Tibial artery (tissue), 4 donors: ENCODE data around the gene TMEM31.

Source experiments
- DNase-seq, 2 donors: peaks; one replicate each; pipeline ENCODE4 v3.0.0-alpha.2; 2019
- H3K27ac ChIP-seq, 2 donors: fragments of 200-600 bp; sonication (generic) in 1 of 2; 1 replicate in 1 of 2; 2 replicates in 1 of 2; pipeline ENCODE4 v1.5.1; 2018 to 2019; ENCODE audit warnings: mild to moderate bottlenecking in 1 of 2
- H3K27me3 ChIP-seq, 2 donors: fragments of 200-600 bp; sonication (generic) in 1 of 2; one replicate each; pipeline versions ENCODE4 v1.5.1 to v1.6.0; 2016 to 2019
- H3K36me3 ChIP-seq, 3 donors: fragments of 200-600 bp; sonication (generic) in 2 of 3; one replicate each; pipeline ENCODE4 v1.5.1; 2016 to 2019; ENCODE audit warnings: mild to moderate bottlenecking in 2 of 3
- H3K4me1 ChIP-seq, 4 donors: fragments of 200-600 bp; sonication (generic) in 2 of 4; 1 replicate in 3 of 4; 2 replicates in 1 of 4; pipeline ENCODE4 v1.5.1; 2016 to 2019
- H3K4me3 ChIP-seq, 2 donors: fragments of 200-600 bp; sonication (generic) in 1 of 2; 1 replicate in 1 of 2; 2 replicates in 1 of 2; pipeline ENCODE4 v1.5.1; 2018 to 2019; ENCODE audit warnings: mild to moderate bottlenecking in 2 of 2
- H3K9me3 ChIP-seq, 3 donors: fragments of 200-600 bp; sonication (generic) in 1 of 3; one replicate each; pipeline ENCODE4 v1.5.1; 2016 to 2019
- intact Hi-C: fragments of 100-400 bp; cut with DNase I; formaldehyde crosslinking; loops from one replicate; pipeline ENCODE4 v1.15.0; 2023; ENCODE audit warnings: low total_unique reads
- TF ChIP-seq, protein P1 (sequence below), 2 experiments: fragments of 200-600 bp in 1 of 2; fragments of 450-650 bp in 1 of 2; IDR thresholded peaks; one replicate each; pipeline ENCODE4 v1.5.1; 2017 to 2019; ENCODE audit warnings: antibody characterized with exemption in 2 of 2, mild to moderate bottlenecking in 1 of 2, moderate library complexity in 1 of 2

TMEM31 gene

DNA sequence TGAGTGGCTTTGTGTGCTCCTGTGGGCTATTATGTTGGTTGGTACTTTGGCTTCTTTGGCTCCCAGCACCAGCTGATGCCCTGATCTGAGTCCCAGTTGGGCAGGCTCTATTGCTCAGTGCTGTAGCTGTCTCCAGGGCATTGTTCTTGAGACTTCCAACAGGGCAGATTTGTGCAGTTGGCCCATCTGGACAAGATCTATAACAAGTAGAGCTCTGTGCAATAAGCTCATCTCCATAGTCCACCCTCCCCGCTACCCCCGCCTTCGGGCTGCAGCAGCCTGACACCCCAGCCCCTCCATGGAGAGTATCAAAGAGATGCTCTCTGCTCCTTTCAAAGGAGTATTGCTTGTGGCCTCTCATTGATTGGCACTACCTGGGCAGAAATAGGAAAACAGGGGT is 5.8 kb upstream of the TMEM31 start:
- H3K27me3 ChIP-seq: no peaks in the 10 kb centered on the region
- H3K36me3 ChIP-seq: no peaks in the 10 kb centered on the region
- no peak overlapping the region for H3K27ac ChIP-seq
- no peaks in the 10 kb centered on the region for H3K4me1 ChIP-seq
- TF ChIP-seq, protein P1, sequence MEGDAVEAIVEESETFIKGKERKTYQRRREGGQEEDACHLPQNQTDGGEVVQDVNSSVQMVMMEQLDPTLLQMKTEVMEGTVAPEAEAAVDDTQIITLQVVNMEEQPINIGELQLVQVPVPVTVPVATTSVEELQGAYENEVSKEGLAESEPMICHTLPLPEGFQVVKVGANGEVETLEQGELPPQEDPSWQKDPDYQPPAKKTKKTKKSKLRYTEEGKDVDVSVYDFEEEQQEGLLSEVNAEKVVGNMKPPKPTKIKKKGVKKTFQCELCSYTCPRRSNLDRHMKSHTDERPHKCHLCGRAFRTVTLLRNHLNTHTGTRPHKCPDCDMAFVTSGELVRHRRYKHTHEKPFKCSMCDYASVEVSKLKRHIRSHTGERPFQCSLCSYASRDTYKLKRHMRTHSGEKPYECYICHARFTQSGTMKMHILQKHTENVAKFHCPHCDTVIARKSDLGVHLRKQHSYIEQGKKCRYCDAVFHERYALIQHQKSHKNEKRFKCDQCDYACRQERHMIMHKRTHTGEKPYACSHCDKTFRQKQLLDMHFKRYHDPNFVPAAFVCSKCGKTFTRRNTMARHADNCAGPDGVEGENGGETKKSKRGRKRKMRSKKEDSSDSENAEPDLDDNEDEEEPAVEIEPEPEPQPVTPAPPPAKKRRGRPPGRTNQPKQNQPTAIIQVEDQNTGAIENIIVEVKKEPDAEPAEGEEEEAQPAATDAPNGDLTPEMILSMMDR (IDR thresholded peaks at IDR 0.05): no peak
- H3K9me3 ChIP-seq: no peaks in the 10 kb centered on the region
- no peak overlapping the region for H3K4me3 ChIP-seq
- intact Hi-C loops: no loop called here
- no peak for DNase-seq

DNA sequence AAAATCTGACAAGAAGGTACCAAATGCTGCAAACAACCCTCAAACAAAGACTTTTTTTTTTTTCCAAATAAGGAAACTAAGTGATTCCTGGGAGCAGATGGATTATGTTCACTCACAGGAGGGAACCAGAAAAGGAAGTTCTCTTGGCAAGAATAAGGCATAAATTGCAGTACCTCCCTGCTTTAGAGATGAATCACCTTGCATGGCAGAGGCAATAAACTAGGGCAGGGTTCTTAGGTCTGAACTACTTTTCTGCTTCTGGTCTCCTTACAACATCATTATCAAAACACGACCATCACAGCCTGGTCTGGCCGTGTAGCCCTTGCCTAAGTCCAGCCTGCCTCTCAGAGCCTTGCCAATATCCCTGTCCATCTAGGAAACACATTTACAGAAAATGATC is 6.3 kb downstream of the TMEM31 start:
- H3K4me3 ChIP-seq: no peak overlapping the region
- no peak for DNase-seq
- intact Hi-C loops: no loop called here
- no peaks in the 10 kb centered on the region for H3K36me3 ChIP-seq
- H3K27me3 ChIP-seq: no peaks in the 10 kb centered on the region
- peaks cover 0 to 8% (median 0%) of the 10 kb centered on the region in 4 donors for H3K4me1 ChIP-seq
- H3K9me3 ChIP-seq: no peaks in the 10 kb centered on the region
- TF ChIP-seq, protein P1 (IDR thresholded peaks at IDR 0.05): no peak
- H3K27ac ChIP-seq: no peak overlapping the region

DNA sequence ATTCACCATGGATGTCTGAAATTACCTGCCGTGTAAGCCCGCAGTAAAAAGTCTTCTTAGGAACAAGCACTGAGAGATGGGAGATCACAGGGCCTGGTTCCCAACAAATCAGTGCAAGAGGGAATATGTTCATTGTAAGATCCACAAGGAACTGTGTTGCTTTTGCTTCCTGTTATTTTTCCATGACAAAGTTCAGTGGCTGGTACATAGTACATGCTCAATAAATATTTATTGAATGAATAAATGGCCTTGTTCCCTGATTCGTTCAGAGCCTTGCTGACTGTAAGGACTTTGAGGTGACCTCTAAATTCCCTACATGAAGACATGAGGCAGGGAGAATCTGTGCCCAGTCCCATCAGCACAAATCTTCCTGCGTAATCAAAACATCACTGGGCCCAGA is 7.4 kb downstream of the TMEM31 start:
- Histone ChIP-seq H3K4me3 (no peak overlapping the region), H3K27ac (no peak overlapping the region), H3K36me3 (no peaks in the 10 kb centered on the region), H3K27me3 (no peaks in the 10 kb centered on the region), H3K4me1 (peaks cover 0 to 8% (median 0%) of the 10 kb centered on the region in 4 donors), H3K9me3 (no peaks in the 10 kb centered on the region)
- TF ChIP-seq, protein P1 (IDR thresholded peaks at IDR 0.05): no peak
- no peak for DNase-seq
- intact Hi-C loops: no loop called here

DNA sequence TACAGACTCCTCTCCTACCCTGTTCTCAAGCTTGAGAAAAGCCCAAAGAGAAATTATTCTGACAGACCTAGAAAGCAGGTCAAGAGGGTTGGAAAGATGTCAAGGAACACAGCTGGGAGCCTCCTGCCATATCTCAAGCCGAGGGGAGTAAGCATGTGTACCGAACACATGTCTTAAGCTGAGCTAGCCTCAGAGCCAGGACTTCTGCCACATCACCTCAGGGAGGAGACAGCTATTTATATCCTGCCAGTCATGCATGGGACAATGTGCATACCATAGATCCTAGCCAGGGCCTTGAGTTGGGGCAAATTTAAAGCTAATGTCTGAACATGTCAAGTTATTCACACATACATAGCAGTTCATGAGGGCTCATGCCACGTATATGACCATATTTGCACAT is 11.8 kb downstream of the TMEM31 start:
- H3K27me3 ChIP-seq: no peaks in the 10 kb centered on the region
- H3K27ac ChIP-seq: no peak overlapping the region
- TF ChIP-seq, protein P1 (IDR thresholded peaks at IDR 0.05): no peak
- no peak for DNase-seq
- H3K9me3 ChIP-seq: no peaks in the 10 kb centered on the region
- no peak overlapping the region for H3K4me3 ChIP-seq
- intact Hi-C loops: no loop called here
- H3K4me1 ChIP-seq: no peaks in the 10 kb centered on the region
- no peaks in the 10 kb centered on the region for H3K36me3 ChIP-seq

DNA sequence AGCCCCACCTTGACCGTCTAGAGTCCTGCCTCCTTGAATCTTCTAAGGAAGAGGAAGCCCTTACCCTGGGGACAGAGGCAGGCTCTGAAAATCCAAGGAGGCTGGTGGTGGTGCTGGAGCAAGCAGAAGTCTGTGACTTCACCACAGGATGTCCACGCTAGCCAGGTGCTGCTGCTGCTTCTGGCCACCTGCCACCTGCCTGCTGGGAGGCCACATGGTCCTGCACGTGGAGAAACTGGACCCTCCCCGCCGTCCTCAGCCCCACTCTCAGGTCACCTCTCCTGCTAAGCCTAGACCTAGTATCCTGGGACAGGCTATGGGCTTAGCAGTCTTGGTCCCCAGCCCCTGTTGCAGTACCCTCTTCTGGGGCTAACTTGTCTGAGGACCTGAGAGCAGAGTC is 15.8 kb downstream of the TMEM31 start:
- H3K27me3 ChIP-seq: no peaks in the 10 kb centered on the region
- TF ChIP-seq, protein P1 (IDR thresholded peaks at IDR 0.05): no peak
- no peaks in the 10 kb centered on the region for H3K36me3 ChIP-seq
- H3K4me1 ChIP-seq: no peaks in the 10 kb centered on the region
- no peaks in the 10 kb centered on the region for H3K9me3 ChIP-seq
- no peak for DNase-seq
- H3K4me3 ChIP-seq: no peak overlapping the region
- no peak overlapping the region for H3K27ac ChIP-seq
- intact Hi-C loops: no loop called here

DNA sequence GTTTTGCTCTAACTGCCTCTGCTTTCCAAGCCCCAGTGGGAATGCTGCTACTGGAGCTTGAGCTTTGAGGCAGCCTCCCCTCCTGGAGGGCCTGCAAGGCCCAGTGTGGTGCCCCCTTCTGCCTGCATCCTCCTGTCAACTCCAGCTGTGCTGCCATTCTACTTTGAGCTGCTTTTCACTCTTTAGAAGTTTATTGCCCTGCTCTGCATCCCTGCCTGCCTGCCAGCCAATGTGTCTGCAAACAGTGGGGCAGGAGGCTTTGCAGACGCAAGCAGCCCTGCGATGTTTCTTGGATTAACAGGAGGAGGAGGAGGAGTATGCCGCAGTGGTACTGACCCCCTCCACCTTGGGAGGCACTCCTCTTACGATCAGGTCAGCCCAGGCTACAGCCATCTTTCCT is 16.4 kb downstream of the TMEM31 start:
- H3K4me1 ChIP-seq: no peaks in the 10 kb centered on the region
- no peak overlapping the region for H3K4me3 ChIP-seq
- TF ChIP-seq, protein P1 (IDR thresholded peaks at IDR 0.05): no peak
- no peaks in the 10 kb centered on the region for H3K9me3 ChIP-seq
- intact Hi-C loops: no loop called here
- no peak for DNase-seq
- H3K27me3 ChIP-seq: no peaks in the 10 kb centered on the region
- no peak overlapping the region for H3K27ac ChIP-seq
- H3K36me3 ChIP-seq: no peaks in the 10 kb centered on the region
